AG10803 (cell line): Measurements from ENCODE around the gene TMEM42.
A peak's percentile ranks its signal among the peaks of the same experiment; 100 is the strongest.

Source experiments
- DNase-seq: peaks from one replicate; pipeline ENCODE4 v3.0.0; 2010; ENCODE audit warnings: low read depth
- H3K4me3 ChIP-seq: 2 replicates; pipeline ENCODE4 v1.5.1; 2011; ENCODE audit warnings: mild to moderate bottlenecking, low read length, control low read depth
- CTCF ChIP-seq: conservative IDR thresholded peaks from 2 replicates; pipeline ENCODE4 v1.5.1; 2011; ENCODE audit warnings: mild to moderate bottlenecking, low read length, control low read depth, inconsistent platforms

Gene TMEM42

GRCh38 chr3:44875596-44875995 is 13.9 kb downstream of the TMEM42 start:
- H3K4me3 ChIP-seq: no peak overlapping the region
- no peak for DNase-seq
- no peak for TF ChIP-seq CTCF

DNA sequence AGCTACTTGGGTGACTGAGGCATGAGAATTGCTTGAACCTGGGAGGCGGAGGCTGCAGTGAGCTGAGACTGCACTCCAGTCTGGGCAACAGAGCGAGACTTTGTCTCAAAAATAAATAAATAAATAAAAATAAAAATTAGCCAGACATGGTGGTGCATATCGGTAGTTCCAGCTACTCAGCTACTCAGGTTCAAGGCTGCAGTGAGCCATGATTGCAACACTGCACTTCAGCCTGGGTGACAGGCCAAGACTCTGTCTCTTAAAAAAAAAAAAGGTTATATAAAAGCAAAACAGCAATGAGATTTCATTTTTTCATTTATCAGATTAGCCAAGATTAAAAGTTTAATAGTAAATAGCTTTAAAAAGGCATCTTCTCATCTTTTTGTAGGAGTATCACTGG is 15.6 kb downstream of the TMEM42 start:
- no peak overlapping the region for H3K4me3 ChIP-seq
- DNase-seq: no peak
- TF ChIP-seq CTCF: no peak

DNA sequence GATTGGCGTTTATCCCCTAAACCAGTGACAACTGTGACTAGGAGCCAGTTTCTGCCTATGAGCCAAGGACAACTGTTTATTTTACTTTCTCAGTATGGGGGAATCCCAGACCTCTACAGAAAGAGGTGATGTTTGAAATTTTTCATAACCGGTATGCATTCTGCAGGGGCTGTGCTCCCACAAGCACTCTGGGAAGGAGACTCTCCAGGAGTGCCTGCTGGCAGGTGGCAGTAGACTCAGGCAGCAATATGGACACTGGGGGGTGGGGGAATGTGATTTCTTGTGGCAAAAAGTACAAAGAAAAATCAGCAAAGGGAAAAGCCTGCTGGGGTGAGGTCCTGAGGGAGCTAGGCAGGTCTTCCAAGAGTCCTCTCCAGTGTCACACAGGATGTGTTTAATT is 18.6 kb downstream of the TMEM42 start:
- no peak for TF ChIP-seq CTCF
- H3K4me3 ChIP-seq: no peak overlapping the region
- DNase-seq: no peak

GRCh38 chr3:44883213-44883955 is 21.7 kb downstream of the TMEM42 start:
- TF ChIP-seq CTCF: no peak
- DNase-seq: no peak
- no peak overlapping the region for H3K4me3 ChIP-seq

DNA sequence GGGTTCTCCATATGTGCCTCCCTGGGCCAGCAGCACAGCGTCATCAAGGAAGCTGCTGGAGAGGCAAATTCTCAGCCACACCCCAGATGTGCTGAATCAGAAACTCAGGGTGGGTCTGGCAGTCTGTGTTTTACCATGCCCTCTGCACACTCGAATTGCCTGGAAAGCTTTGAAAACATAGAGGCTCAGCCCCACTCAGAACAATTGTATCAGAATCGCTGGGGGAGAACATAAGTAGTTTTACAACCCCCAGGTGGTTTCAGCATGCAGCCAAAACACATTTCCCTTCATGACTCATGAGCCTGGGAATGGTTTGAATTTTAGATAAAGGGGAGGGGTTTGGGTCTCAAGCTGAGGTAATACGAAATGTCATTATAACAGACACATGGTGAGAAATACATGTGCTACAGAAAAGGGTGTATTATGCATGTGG is 22.3 kb downstream of the TMEM42 start:
- H3K4me3 ChIP-seq: no peak overlapping the region
- peak; percentile 95 for DNase-seq
- TF ChIP-seq CTCF: no peak

- TF ChIP-seq CTCF: no peak
- H3K4me3 ChIP-seq: no peak overlapping the region
- DNase-seq: peak; percentile 88
Observed at GRCh38 chr3:44885618-44886017, 23.9 kb downstream of the TMEM42 start.

DNA sequence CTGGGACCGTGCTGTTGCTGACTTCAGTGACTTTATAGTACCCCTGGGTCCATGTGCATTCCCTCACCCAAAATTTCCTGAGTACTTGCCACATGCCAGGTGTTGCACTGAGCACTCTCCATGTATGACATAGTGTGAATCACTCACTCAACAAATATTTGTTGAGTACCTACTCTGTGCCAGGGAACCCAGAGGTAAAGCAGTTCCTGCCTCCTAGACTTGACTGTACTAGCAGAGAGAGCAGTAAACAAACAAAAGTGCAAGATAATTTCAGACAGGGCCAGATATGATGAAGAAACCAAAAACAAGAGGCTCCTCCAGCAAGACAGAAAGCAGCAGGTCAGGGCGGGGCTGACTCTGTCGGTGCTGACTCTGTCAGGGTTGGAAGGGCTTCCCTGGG is 24.8 kb downstream of the TMEM42 start:
- no peak for DNase-seq

More for the DNA sequence above, 24.8 kb downstream of the TMEM42 start:
- no peak overlapping the region for H3K4me3 ChIP-seq
- no peak for TF ChIP-seq CTCF
